Measurements from ENCODE around the gene SPRR3.
"Not testable (repeated sequence)": the region's sequence is repeated elsewhere in the genome, so short reads cannot be mapped to it uniquely, and the experiment has no call there.

Gene SPRR3

DNA sequence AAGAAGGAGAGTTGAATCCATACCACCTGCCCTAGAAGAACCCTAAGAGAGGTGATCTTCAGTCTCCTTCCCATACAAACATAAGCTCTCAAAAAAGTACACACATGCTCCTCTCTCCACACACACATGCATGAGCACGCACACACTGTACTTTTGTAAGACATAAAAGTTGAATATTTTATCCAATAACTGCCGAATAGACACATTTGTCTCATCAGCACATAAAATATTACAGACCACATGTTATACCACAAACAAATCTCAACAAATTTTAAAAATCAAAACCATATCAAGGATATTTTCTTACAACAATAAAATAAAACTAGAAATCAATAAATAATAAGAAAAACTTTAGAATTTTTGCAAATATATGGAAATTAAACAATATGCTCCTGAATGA is 15.0 kb upstream of the SPRR3 start:
- DNase-seq = no peak

DNA sequence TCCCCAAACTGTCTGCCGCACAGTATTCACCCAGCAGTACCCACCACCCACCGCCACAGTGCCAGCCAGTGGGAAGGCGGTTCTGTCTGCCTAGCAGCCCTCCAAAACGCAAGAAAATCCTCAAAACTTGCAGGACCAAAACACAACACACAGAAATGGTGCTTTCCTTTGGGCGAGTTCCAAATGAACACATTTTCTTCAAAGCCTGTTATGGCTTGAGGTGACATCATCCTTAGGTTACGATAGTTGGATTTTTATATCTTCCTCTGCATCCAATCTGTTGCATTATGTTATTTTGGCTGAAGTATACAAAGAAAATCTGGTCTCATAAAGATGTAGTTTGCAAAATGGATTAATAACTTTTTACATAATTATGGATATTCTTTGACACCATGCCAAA is 8.4 kb upstream of the SPRR3 start:
- DNase-seq = no peak

DNA sequence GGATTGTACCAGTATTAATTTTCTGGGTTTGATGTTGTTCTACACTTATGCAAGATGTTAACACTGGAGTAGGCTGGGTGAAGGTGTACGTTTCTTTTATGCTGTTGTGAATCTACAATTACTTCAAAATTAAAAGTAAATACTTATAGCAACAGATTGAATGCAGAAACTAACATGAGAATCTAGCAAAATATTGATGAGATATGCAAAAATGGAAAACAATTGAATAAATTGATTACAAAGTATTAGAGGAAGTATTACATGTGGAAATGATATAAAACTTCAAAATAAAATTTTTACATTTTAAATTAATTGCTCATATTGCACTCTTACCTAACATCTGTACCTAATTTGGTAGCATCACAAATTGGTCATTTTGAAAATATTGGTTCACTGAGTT is 5.7 kb upstream of the SPRR3 start:
- DNase-seq = no peak

DNA sequence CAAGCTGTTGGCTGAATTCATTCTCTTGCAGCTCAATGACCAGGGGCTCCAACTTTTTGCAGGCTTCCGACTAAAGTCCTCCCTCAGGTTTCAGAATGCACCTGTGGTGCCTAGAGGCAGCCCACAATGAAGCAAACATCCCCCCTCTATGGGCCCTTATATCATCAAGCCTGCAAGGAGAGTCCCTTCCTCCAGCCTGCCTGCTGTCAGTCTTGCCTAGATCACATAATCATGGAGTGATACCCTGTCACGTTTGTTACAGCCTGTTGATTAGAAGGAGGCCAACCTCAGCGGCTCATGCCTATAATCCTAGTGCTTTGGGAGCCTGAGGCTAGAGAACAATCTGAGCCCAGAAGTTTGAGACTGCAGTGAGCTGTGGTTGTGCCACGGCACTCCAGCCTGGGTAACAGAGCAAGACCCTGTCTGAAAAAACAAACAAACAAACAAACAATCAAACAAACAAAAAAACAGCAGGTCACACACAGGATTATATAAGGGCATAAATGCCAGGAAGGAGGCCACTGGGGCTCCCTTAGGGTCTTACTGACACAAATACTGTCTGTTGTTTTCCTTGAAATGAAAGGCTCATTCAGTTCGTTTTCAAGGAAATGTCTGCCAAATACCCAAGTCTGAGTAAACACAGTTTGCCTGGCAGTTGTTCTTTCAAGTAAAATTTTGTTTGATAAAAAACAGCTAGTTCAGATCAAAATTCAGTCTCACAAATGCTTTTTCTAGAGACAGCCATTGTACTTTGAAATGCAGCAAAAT is 4.7 kb upstream of the SPRR3 start:
- DNase-seq = no peak

DNA sequence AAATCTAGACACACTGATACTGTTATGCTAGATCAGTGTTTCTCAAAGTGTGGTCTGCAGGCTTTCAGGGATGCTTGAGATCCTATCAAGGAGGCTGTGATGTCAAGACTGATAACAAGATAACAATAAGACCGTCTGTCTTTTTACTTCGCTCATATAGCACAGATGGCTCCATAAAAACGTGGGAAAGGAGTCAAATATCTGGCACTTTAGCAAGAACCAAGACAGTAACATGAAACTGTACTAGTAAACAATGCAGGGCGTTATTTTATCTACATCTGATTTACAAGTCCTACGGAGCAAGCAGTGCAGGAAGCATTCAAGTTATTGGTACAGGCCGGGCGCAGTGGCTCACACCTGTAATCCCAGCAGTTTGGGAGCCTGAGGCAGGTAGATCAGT is 3.6 kb upstream of the SPRR3 start:
- no peak for DNase-seq

DNA sequence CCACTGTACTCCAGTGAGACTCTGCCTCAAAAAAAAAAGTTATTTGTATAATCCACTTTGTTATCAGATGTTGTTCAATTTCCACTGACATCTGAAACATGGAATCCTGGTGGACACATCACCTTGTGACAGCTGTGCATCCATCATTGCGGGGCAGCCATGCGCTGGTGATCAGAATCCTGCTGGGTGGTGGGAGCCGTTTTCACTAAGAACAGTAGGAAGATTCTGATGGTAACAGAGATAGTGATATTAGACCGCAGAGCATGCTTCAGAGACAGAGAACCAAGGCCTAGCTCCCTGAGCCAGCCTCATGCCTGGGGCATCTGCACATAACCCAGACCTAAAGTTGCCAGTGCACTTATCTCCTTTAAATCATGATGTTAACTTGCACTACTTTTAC is 3.1 kb upstream of the SPRR3 start:
- DNase-seq = no peak

DNA sequence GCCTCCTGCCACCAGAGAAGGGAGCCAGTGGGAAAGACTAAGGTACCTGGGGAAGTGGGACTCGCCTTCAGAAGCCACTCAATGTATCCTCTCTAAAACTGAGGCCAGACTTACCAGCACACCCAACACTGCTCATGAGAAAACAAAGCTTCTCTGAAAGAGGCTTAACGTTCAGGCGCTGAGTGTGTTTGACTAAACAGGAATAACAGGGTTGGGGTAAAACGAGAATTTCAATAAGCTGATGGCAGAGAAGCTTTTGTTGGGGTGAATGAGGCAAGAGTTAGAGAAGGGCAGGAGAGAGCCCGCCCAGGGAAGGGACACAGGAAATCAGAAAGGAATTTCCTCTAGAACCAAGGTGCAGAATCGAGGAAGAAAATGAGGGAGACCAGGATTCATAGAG is 1.7 kb upstream of the SPRR3 start:
- no peak for DNase-seq

DNA sequence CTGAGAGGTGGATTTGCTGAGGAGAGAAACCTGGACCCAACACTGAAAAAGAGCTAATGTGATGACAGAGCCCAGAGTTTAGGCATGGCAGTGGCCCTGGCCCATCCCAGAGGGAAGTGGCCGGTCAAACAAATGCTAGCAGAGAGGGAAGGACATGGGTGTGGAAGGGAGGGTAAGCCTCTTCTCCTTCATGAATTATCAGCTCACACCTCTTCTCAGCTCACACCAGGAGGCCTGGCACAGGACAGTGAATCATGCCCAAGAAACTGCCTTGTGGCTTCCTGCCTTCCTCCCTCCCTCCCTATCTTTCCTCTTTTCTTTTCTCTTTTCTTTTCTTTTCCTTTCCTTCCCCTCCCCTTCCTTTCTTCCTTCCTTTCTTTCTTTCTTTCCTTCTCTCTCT is 1.3 kb upstream of the SPRR3 start:
- no peak for DNase-seq

DNA sequence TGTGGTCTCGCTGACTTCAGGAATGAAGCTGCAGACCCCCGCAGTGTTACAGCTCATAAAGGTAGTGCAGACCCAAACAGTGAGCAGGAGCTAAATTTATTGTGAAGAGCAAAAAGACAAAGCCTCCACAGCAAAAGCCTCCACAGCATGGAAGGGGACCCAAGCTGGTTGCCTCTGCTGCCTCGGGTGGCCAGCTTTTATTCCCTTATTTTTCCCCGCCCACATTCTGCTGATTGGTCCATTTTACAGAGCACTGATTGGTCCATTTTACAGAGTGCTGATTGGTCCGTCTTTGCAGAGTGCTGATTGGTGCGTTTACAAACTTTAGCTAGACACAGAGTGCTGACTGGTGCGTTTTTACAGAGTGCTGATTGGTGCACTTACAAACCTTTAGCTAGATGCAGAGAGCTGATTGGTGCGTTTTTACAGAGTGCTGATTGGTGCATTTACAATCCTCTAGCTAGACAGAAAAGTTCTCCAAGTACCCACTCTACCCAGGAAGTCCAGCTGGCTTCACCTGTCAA is 9.7 kb downstream of the SPRR3 start:
- not testable (repeated sequence) for DNase-seq

DNA sequence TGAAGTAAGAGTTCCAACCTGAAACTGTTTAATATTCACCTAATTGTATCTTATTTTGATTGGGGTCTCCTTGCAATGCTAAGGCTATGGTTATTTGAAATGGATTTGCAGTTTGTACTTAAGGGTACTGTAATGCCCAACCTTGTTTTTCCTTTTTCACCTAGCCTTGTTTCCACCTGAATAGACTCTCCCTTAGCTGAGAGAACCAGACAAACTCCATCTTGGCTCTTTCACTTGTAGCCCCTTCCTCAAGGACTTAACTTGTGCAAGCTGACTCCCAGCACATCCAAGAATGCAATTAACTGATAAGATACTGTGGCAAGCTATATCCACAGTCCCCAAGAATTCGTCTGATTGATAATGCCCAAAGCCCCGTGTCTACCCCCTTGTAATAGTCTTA is 20.3 kb downstream of the SPRR3 start:
- DNase-seq = not testable (repeated sequence)

DNA sequence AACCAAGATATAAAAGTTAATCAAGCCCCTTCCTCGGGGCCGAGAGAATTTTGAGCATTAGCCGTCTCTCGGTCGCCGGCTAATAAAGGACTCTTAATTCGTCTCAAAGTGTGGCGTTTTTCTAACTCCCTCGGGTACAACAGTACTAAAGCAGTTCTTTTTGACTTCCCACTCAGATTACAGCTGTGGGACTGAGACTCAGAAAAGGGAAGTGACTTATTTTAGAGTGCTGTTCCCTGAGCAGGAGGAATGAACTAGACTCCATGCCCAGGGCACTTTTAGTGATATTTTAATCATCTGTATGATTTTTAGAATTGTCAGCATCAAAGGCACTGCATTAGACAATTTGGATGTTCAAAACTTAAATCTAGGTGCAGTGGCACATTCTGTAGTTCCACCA is 20.8 kb downstream of the SPRR3 start:
- not testable (repeated sequence) for DNase-seq

DNA sequence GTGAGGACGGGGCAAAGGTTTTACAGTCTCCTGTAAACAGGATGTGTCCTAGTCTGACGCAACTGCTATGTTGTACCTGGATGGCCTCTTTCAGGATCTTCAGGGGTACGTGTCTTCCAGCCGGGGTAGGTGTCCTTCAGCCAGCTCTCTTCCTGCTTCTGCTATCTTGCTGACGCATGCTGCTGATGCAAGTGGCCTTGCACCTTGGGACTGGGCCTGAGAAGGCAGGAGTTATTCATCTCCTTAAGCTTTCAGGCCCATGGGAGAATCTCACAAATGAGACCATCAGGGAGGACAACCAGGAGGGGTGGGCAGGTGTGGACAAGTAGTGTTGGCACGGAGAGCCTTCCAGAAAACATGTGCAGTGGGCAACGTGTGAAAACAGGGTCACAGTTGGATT is 21.6 kb downstream of the SPRR3 start:
- DNase-seq = no peak

DNA sequence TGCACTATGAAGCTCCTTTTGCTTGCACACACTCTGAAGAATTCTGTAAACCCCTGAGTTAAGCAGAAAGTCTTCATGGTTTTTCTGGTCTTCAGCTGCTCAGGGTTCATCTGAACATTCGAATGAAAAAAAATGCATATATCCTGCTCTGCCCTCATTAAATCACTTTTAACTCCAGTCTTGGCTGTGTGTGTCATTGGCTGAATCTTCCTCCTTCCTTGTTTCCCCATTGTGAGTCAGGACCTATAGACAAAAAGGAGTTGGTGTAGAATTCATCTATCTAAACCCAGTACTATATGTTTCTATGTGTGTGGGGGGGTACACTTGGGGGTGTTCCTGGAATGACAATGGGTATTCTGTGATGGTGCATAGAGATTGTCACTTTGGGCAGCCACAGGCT is 22.9 kb downstream of the SPRR3 start:
- DNase-seq = no peak

DNA sequence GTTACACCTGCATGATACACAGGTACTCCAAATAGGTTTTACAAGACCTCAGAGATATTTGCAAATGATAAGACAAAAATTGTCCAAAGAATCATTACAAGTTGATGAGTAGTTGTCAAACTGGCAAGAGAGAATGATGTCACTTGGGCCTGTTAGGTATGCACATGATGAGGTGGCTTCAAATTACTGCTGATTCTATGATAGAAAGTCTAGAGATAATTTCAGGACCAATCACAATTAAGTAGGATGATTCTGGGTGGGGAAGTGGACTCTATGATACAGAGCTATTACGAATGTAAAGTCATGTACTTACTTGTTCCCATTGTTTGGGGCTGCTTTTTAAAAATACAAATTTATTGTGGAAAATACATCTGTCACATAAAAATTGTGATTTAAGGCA is 24.2 kb downstream of the SPRR3 start:
- no peak for DNase-seq

DNA sequence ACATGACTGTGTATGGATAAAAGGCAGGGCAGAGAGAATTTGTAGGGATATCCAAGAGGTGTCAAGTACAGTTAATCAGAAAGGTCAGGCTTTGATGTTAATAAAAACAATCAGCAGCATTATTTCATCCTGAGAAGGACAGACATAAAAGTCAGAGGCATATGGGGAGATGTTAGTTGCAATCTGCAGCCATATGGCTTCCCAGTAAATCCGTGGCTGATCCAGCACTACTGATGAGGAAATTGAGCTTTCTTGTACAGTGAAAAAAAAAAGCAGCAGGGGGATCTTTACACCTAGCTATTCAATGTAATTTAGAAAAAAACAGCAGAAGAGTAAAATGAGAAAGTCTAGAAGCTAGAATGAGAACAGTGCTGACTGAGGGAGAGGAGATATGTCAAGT is 27.2 kb downstream of the SPRR3 start:
- no peak for DNase-seq

DNA sequence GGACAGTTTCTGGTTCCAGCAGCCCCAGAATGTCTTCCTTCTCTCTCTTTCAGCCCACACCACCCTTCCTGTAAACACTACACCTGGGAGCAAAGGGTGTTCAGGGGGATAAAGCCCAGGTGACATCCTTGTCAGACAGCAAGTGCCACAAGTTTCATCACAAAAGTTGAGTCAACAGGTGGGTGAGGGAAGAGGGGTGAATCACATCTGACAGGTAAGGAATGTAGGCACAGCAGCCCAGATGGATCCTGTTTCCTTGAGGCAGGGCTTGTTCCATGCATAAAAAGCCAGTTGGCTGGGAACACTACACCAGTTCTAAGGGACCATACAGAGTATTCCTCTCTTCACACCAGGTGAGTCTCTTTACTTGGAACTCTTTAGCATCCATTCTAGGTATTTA is 29.3 kb downstream of the SPRR3 start, which contains the start of gene SPRR1B:
TSS of gene SPRR1B (plus strand) at position 309 of the 400 bp plus-strand sequence. CDS start 1,143 bp downstream, outside the sequence.
- no peak for DNase-seq

DNA sequence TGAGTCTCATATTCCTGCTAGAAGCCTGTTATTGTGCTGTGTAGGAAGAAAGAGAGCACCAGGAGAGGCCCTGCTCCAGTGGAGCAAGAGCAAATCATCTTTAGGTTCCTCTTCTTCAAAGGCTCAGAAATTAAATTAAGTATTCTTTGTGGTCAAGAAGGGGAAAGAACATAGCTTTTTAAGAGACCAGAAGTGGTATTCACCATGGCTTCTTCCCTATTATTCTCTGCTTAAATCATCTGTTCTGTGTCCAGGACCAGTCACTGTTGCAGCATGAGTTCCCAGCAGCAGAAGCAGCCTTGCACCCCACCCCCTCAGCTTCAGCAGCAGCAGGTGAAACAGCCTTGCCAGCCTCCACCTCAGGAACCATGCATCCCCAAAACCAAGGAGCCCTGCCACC is 30.5 kb downstream of the SPRR3 start:
- DNase-seq = no peak

DNA sequence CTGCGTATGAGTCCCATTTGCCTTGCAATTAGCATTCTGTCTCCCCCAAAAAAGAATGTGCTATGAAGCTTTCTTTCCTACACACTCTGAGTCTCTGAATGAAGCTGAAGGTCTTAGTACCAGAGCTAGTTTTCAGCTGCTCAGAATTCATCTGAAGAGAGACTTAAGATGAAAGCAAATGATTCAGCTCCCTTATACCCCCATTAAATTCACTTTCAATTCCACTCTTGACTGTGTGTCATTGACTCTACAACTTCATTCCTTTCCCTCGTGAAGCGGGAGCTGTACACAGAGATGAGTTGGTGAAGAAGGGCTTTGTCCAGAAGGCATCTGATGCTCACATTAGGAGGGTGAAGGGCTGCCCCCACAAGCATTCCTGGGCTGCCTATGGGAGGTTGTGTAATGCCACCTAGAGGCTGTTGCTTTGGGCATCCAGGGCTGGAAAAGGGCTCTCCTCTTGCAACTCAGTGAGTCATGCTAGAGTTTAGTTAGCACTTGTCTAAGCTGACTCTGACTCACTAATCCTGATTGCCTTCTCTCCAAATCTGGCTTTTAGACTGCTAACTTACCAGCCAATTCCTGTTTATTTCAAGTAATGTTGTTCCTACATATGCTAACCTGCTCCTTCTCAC is 31.2 kb downstream of the SPRR3 start:
- no peak for DNase-seq

DNA sequence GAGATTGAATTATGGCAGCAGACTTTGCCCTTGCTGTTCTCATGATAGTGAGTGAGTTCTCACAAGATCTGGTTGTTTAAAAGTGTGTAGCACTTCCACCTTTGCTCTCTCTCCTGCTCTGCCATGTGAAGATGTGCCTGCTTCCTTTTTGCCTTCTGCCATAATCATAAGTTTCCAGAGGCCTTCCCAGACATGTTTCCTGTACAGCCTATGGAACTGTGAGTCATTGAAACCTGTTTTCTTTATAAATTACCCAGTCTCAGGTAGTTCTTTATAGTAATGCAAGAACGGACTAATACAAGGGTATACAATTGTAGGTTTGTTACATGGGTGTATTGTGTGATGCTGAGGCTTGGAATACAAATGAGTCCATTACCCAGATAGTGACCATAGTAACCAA is 33.7 kb downstream of the SPRR3 start:
- no peak for DNase-seq

DNA sequence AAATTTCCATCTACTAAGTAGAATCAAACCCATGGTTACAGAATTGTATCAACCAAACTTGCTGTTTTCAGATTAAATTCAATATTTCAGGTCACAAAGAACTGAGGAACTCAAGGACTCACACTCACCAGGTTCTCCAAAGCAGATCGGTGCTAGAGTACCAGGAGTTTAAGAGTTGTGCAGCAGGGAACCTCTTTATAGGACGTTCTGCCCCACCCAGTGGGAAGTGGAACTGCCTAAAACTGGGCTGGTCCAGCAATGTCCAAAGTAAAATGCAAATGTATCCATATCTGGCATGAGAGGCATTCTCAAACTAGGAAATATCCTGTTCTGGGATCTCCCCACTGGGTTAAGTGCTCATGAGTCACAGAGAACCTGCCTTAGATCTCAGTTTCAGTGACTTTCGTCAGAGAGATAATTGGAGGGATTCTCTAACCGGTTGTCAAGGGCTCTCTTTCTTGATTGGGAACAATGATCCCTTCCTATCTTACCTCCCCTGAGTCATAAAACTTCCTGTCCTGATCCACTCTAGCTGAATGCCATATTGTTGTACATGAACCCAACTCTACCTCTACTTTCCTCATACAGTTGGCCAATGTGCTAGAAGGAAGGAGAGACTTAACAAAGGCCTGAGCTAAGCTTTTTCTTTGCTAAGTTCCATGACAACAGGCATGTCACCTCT is 39.5 kb downstream of the SPRR3 start, which contains the start of gene SPRR2D:
TSS of gene SPRR2D (minus strand) at position 171 of the 682 bp plus-strand sequence. CDS start 774 bp downstream, outside the sequence.
- DNase-seq = no peak

DNA sequence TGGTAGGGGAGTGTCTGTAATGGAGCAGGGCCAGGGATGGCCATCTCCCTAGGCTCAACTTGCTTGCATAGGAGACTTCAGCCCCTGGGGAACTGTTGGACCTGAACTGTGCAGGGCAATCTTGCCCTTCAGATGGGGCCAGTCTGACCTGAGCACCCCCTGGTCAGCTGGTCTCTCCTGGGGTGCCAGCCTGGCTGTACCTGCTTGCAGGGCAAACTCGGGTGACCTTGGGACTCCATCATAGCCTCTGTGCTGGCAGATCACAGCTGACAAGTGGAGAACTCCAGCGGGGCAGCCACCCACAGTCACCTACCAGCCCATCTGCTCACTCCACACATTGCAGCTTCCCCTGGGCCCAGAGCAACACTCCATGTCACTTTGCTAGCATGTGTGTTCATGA is 47.7 kb downstream of the SPRR3 start:
- no peak for DNase-seq

All from NCI-H1694 (cell line).